ENCODE results near the gene WDR86.

- TF ChIP-seq CTCF (IDR thresholded peaks at IDR 0.05; ENCODE audit: low read length): no peak
- TF ChIP-seq EZH2 (optimal IDR thresholded peaks at IDR 0.05; ENCODE audit: low read depth, low read length): no peak
These were observed 57.3 kb downstream of the WDR86 start for GRCh38 chr7:151352512-151352911.

All from MM.1S (cell line).